Mesenteric fat pad (tissue), 1 donor: Measurements from ENCODE around the gene SLC25A26. TPM values are rescaled to one million over a fixed set of nuclear protein-coding genes. Genes with fewer than 3 reads are reported as not detected.
"Not testable (repeated sequence)": the region's sequence is repeated elsewhere in the genome, so short reads cannot be mapped to it uniquely, and the experiment has no call there.

ENCODE experiments used
- DNase-seq: peaks from one replicate; pipeline ENCODE4 v3.0.0-alpha.2; 2020; ENCODE audit warnings: low spot score
- total RNA-seq: library from RNA; stranded (reverse); fragmentation: NEBNext Ultra II Directional; extraction: Animal tissue kit (Norgen Biotek cat#: 25700); gene quantifications from one replicate; pipeline ENCODE4 v1.2.1, GENCODE V29; 2021
- donor health status: DM: yes; HTN: yes; CAD: no.

The SLC25A26 gene
- total RNA-seq, 1 donor from 2014 or later, result 18.7 TPM

DNA sequence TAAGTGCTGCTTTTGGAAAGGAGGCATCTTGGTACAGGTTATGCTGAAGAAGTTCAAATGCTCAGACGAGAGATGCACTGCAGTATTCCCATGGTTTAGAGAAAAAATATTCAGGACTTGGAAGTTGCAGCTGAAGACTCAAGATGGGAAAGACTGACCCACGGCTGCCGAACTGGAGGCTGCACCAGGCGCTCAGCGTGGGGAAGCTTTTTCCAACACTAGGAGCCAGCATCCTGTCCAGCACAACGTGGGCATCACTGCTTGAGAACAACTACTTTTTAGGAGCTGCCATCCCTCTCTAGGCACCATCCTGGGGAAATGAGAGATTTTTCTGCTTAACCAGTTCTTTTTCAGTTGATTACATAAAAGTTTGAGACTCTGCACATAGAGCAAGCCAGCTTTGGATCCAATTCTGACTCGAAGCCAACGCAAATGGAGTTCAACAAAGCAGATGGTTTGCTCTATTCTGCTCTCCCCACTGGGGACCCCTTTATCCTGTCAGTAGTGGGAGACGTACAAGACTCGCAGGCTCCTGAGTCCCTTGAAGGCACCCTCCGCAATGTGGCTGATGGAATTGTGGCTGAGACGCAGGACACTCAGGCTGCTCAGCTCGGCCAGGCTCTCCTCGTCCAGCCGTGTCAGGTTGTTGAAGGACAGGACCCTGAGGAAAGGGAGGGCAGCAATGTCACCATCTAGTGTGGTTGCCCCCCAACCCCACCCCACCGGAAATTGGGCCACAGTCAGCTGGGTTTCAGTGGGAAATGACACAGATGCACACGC, 186.2 kb downstream of the SLC25A26 start:
- DNase-seq, result no peak

GRCh38 chr3:66407611-66408218, 186.9 kb downstream of the SLC25A26 start:
- DNase-seq, result no peak

- DNase-seq, result no peak
Observed at GRCh38 chr3:66409771-66410754, 189.3 kb downstream of the SLC25A26 start.

DNA sequence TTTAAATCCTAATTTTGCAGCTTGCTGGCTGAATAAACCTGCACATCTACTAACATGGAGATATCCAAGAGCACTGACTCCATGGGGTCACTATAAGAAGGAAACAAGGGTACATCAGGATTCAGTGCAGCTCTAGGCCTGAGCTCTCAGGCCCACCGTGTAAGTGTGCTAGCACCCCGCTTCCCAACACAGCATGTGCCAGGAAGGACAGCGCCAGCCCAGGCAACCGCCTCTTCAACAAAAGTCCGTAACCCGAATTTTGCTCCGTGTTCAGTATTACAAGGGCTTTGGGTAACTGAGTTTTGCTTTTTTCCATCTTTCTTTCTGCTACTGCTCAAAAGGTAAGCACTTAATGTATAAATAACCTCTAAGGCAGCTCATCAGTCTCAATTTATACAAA, 190.2 kb downstream of the SLC25A26 start:
- no peak for DNase-seq

DNA sequence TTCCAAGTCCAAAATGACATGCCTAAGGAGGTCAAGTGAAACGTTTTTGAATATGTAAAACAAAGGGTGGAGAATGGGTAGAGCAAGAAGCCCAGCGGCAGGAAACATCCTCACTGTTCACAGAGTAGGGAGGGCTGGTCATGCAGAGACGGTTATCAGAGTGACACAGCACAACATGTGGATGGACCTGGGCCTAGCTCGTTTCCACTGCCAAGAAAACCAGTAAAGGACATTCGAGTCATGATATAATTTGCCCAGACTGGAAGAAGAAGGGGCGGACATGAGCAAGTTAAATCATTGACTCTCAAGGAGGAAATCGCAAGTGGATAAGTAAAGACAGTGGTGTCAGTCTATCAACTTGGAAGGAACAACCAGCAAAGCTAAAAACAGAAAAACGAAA, 190.7 kb downstream of the SLC25A26 start:
- DNase-seq, result no peak

DNA sequence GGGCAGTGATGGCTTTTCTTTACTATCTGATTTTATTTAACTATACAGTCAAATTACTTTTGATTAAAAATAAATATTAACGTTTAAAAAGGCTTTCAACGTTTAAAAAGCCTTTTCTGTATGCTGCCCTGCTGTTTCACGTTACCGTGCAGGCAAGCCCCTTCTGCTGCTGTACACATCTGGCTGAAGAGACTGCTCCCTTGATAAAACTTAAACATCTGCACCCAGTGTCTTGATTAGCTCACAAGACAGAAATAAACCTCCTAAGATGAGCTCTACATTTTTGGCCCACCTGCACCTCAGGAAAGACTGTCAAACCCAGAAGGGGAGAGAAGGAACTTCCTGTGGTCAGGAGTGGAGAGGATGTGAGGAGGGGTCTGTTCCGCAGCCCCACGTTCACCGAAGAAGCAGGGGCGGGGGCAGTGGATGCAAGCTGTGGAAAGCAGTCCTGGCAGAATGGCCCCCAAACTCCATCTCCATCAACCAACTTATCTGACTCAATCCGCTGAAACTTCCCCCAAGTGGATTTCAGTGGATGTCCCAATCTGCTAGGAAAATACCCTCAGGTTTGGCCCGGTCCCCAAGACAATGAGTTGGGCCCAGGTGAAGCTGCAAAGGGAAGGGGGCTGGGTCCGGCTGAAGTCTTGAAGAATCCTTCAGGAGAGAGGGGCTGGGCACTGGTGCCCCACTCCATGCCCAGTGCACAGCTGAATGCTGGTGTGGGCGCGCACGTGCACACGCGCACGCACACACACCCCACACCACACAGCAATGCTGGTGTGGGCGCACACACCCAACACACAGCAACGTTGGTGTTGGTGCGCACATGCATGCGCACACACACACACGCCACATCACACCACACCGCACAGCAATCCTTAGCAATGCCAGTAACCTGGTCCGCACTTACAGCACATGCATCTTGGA, 191.4 kb downstream of the SLC25A26 start:
- no peak for DNase-seq

DNA sequence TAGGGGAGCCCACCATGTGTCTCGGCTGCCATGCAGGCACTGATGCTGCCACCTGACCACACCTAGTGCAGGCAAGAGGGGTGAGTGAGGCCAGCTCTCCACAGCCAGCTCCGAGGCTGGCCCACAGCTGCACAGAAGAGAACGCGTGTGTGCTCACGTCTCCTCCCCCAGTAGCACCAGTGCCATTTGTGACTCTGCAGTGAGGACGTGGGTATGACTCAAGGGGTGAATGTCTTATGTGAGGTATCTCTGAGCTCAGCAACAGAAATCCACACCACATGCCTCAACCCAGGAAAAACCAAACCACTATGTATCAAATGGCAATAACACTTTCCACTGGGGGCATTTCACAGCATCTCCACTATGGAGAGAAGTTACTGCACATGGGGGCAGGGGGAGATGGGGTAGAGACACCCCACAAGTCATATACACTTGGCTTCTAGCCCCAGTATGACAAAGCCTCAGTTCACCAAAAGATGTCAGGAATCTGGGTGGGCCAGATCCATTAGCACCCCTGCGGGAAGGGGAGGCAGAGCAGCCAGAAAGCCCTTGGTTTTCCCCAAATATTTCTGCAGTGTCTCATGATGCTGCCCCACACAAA, 192.4 kb downstream of the SLC25A26 start:
- DNase-seq, result no peak

GRCh38 chr3:66414846-66415245, 194.0 kb downstream of the SLC25A26 start:
- no peak for DNase-seq

DNA sequence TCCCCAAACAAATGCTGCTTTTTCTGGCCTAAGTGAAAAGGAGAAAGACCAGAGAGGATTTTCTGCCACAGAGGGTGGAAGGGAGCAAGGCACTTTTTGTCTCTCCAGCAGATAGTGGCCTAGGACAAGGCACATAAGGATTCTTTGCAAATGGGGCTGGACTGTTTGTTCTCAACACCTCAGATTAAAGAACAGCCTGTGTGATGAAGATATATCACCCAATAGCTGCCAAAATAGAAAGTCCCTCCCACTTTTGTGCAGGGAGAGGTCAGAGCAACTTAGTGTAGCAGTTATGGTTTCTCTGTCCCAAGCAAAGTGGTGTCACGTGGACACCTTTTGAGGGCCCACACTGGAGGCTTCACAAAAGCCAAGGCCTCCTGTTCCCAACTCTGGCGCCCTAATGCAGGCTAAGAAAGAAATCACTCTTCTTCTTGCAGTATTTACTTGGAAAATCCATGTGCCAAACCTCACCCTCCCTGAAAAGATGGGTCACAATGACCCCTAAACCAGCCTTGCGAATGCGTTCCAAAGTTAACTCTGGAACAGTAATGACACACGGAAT, 195.1 kb downstream of the SLC25A26 start:
- DNase-seq, result no peak

GRCh38 chr3:66416556-66417304, 195.9 kb downstream of the SLC25A26 start:
- no peak for DNase-seq

- no peak for DNase-seq
Observed at GRCh38 chr3:66418475-66418931, 197.7 kb downstream of the SLC25A26 start.

GRCh38 chr3:66419036-66419435, 198.2 kb downstream of the SLC25A26 start:
- DNase-seq, result no peak

DNA sequence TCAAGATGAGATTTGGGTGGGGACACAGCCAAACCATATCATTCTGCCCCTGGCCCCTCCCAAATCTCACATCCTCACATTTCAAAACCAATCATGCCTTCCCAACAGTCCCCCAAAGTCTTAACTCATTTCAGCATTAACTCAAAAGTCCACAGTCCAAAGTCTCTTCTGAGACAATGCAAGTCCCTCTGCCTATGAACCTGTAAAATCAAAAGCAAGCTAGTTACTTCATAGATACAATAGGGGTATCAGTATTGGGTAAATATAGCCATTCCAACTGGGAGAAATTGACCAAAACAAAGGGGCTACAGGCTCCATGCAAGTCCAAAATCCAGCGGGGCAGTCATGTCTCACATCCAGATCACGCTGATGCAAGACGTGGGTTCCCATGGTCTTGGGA, 200.3 kb downstream of the SLC25A26 start:
- DNase-seq, result not testable (repeated sequence)

- DNase-seq, result not testable (repeated sequence)
Observed at GRCh38 chr3:66421893-66422292, 201.1 kb downstream of the SLC25A26 start.

DNA sequence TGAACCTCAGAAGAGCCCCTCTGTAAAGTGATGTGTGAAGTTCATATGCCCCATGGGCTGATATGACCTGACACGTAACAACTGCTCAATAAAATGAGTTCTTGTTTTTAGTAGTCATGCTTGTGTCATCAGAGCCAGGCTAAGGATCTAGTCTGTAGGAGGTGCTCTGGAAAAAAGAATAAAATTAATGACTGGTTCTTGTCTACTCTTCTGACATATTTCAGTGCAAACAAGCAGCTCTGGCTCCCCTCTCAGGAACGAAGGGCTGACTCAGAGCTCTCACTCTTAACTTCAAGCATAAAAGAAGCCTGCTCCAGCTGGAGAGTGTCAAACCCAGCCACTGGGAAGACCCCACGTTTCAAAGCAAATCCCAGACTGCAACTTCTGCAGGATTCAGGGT, 203.0 kb downstream of the SLC25A26 start:
- no peak for DNase-seq

- no peak for DNase-seq
Observed at GRCh38 chr3:66425032-66425431, 204.2 kb downstream of the SLC25A26 start.

GRCh38 chr3:66425576-66426114, 204.8 kb downstream of the SLC25A26 start:
- DNase-seq, result no peak

DNA sequence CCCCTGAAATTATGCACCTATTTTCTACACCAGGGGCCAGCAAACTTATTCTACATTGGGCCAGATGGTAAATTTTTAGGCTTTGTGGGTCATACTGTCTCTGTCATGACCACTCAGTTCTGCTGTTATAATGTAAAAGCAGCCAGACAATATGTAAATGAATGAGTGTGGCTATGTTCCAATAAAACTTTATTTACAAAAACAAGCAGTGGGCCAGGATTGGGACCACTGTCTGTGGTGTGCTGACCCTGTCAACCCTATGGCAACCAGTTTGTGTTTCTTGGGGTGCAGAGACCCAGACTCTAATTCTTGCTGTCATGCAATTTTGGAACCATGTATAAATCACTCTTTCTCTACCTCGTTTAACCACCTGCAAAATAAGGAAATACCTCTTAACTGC, 205.3 kb downstream of the SLC25A26 start:
- no peak for DNase-seq

DNA sequence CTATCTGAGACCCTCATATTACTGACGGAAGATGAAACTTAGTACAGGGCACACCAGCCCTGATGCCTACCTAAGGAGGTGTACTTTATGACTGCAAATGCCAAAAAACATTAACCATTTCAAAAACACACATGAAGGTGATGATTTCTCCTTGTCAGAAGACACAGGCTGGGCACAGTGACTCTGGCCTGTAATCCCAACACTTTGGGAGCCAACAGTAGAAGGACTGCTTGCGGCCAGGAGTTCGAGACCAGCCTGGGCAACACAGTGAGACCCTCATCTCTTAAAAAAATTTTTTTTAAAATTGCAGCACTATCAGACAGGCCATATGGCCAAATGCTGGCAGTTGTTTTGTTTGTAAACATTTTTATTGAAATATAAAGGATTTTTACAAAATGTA, 206.6 kb downstream of the SLC25A26 start:
- DNase-seq, result no peak
